Upper lobe of left lung (tissue), 4 donors: ENCODE results near the gene SHQ1.

Experiments
- CTCF ChIP-seq, 6 experiments: fragments of 450-650 bp in 4 of 6; fragments of 200-600 bp in 2 of 6; sonication (generic) in 2 of 6; IDR thresholded peaks; one replicate each; pipeline ENCODE4 v1.5.1; 2016 to 2019; ENCODE audit warnings: antibody characterized with exemption in 6 of 6
- EP300 ChIP-seq, 4 donors: sonication (generic); formaldehyde crosslinking; IDR thresholded peaks; one replicate each; pipeline ENCODE4 v1.5.1; 2017; ENCODE audit warnings: antibody characterized with exemption in 4 of 4, control low read depth in 2 of 4
- POLR2A ChIP-seq, 4 donors: fragments of 450-650 bp; IDR thresholded peaks; one replicate each; pipeline ENCODE4 v1.5.1; 2016 to 2017; ENCODE audit warnings: antibody characterized with exemption in 4 of 4, mild to moderate bottlenecking in 2 of 4
- POLR2AphosphoS5 ChIP-seq, 2 donors: sonication (generic); formaldehyde crosslinking; IDR thresholded peaks; one replicate each; pipeline ENCODE4 v1.5.1; 2017; ENCODE audit warnings: antibody characterized with exemption in 2 of 2

- TF ChIP-seq POLR2A (IDR thresholded peaks at IDR 0.05) (no peak), CTCF (IDR thresholded peaks at IDR 0.05) (no peak), EP300 (IDR thresholded peaks at IDR 0.05) (no peak), POLR2AphosphoS5 (IDR thresholded peaks at IDR 0.05) (no peak)
Observed at GRCh38 chr3:72890166-72890925, 42.1 kb upstream of the SHQ1 start.
